Stimulated activated CD8-positive, alpha-beta memory T cell treated with anti-CD3 and anti-CD28 coated beads, Interleukin-15, amount 100 ng/mL, for 1 hour (primary cell): ENCODE data around the gene SPINK13.
"Not testable (repeated sequence)": the region's sequence is repeated elsewhere in the genome, so short reads cannot be mapped to it uniquely, and the experiment has no call there.

Experiments
- DNase-seq: peaks from one replicate; pipeline ENCODE4 v3.0.0-alpha.2; 2020; ENCODE audit warnings: low read depth

The SPINK13 gene, protein sequence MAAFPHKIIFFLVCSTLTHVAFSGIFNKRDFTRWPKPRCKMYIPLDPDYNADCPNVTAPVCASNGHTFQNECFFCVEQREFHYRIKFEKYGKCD

DNA sequence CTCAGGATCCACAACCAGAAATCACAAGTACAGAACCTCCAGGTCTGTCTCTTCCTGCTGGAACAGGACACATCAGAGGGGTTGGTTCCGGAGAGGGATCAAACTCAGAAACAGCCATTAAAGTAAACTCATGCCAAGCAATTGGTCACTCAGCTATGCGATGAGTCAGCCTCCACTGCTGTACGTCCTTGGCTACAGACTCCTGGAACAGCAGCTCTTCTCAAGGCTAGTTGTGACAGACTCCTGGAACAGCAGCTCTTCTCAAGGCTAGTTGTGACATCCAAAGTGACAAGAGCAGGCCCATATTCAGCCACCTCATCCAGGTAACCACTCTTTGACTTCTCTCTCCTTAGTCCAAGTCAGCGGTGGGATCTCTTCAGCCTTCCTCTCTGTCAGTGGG, at the start of gene SPINK13:
SPINK13 (plus strand) TSS at position 229 of the 400 bp plus-strand sequence. CDS start 1,279 bp downstream, outside the sequence.
- no peak for DNase-seq

DNA sequence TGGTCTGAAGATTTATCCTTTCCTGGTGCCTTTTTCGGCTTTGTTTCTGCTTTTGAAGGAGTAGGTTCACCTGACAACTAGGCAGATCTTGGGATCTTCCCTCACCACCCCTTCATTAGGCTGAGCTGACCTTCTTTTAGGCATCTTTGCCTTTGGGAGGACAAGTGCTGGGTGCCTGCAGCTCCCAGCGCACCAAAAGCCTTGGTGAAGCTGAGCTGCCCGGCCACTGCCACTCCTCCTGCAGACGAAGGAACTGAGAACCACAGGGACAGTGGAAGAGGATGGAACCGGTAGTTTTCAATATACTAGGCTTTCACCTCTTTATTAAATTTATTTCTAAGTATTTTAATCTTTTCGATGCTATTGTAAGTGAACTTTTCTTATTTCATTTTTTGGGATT, 47.1 kb upstream of the SPINK13 start:
- no peak for DNase-seq

DNA sequence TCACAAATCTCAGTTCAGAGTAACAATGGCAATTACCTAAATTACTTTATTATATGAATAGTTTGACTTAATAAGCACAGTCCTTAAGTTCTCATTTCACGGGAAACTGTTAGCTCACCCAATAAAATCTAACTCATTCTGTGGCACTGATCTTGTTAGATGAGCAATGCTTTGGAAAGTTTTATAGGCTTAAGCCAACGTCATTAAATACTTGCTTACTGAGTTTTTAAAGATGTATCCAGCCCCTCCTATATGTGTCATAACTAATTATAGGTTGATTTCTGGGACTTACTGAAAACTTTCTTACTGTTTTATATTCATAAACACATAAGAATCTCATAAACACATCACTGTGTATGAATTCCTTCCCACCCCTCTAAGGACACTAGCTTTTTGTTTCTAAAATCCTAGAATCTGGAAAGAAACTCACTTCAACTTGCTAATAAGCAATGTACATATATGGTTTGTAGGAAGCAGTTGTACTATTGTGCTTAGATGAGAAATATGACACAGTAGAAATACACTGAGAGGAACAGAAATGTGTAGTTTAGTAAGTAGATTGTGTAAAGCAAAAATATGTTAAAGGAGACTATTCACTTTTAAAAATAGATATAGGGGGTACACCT, 44.4 kb upstream of the SPINK13 start:
- no peak for DNase-seq

DNA sequence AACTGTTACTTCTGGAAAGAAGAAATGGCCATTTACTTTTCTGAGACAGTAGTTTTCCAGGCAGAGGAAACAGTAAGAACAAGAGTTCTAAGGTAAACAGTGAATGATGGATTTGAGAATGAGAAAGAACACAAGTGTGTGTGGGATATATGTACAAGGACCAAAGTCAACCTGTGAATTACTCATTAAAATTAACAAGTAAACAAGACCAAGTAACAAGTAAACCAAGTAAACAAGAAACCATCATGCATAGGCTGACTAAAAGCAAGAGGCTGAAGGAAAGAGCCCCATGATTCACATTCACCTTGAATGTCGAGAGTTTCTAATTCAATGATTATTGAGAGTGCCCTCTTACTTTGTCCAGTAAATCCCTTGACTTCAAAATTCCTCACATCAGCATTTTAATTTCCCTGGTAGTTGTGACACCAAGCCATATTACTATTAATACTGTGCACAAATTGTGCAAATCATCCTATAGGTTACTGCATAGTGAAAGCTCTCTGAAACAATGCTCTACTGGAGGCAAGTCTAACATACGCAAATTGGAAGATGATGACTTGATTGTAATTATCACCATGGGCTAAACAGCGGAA, 40.1 kb upstream of the SPINK13 start:
- no peak for DNase-seq

DNA sequence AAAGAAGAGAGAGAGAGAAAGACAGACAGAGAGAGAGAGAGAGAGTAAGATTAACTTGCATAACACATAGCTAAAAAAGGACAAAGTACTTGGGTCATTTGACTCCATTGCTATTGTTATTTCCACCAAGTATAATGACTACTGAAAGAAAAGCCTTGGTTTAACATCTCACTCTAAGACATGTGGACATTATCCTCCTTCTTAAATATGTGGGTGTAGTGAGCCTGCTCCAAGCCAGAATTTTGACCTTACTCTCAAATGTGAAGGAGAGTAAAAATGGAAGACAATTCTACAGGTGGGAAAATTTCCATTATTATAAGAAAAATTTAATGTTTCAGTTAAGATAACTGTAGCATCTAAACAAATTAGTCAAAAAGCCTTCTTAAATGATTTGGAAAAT, 38.8 kb upstream of the SPINK13 start:
- DNase-seq, result no peak

DNA sequence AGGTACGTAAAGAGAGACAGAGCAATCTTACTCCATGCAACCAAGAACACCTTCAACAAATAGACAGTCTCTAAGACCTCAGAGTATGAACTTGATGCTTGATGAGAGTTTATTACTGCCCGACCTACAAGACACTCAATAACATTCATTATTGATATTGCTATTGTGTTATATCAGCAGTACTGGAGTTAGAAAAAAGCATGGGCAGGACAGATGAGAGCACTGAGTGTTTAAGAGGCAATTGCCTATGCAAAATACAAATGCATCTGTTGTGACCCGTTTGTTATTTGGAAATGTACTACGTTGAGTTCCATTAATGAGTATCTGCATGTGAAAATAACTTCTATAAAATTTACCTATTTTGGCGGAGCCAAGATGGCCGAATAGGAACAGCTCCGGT, 38.4 kb upstream of the SPINK13 start:
- DNase-seq, result no peak

DNA sequence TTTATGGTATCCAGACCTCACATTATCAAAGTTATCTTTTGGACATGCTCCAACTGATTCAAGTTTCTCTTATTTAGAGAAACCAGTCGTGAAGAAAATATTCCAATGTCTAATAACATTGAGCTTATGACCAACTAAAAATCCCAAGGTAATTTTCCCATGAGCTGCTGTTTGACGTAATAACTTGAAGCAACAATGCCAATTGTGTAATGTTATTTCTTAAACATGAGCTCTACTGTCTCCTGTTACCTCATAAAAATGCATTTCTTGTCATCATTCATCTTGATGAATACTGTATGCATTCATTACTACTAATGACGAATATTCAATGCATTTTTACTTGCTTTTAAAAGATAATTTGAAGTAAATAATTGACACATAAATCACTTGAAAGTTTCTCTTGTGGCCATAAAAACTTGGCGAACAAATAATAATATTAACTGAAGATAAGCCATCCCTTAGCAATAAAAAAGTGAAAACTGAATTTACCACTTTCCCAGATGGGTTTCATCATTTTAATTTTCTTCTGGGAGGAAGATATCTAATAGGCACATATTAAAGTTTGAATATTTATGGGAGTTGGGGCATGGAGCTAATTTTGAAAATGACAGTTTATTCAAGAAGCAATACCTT, 30.7 kb upstream of the SPINK13 start:
- DNase-seq, result no peak

DNA sequence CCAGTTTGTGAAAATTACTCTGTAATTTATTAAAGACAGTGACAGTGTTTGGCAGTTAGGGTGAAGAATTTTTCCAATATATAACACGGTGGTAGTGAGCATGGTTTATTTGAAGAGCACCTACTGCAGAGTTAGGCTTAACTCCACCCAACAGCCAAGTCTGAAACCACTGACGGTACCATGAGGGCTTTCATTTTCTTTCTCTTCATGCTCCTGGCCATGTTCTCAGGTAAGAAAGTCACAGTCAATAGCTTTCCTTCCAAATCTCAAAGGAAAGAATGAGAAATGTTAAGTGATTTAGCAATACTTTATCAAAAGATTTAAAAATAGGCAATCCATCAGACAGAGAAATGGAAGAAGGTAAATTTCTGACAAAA, 30.2 kb upstream of the SPINK13 start, which contains the start of gene MARCOL:
MARCOL (plus strand) TSS at position 108 of the 377 bp plus-strand sequence; CDS start at position 181, 73 bp downstream.
- DNase-seq, result no peak

DNA sequence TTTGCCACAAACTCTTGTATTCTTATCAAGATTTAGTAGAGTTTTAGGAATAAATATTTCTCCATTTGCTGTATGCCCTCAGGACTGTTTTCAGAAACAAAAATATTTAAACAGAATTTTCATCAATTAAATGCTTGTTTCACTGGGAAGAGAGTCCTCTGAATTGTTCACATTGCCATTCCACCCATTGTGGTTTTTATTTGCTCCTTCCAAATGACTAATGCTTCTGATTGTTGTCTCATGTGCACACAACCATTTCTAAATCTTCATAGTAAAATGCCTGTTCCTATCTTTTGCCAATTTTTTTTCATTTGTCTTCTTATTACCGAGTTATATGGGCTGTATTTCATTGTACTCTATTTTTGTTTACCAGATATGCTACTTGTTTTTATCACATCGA, 19.7 kb upstream of the SPINK13 start:
- no peak for DNase-seq

DNA sequence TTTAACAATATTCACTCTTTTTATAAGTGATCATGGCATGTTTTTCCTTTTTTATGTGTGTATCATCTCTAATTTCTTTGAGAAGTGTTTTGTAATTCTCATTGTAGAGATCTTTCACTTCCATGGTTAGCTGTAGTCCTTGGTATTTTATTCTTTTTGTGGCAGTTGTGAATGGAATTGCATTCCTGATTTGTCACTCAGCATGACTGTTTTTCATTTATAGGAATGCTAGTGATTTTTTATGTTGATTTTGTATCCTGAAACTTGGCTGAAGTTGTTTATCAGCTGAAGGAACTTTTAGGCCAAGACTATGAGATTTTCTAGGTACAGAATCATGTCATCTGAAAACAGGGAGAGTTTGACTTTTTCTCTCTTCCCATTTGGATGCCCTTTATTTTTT, 13.1 kb upstream of the SPINK13 start:
- no peak for DNase-seq

DNA sequence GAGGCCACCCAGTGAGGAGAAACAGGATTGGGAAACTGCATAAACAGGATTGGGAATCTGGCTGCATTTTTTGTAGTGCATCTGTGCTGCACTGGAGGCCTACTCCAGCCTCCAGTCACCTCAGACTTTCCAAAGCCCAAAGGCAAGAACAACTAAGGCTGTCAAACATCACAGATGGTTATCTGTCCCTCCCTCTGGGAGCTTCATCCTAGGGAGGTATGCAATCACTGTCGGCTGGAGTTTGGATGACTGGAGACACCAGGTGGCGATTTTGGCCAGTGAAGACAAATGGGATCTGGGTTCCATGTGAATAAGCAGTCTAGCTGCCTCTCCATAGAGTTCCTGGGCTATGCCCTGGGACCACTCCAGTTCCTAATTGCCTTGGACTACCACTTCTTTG, 9.3 kb upstream of the SPINK13 start:
- no peak for DNase-seq

DNA sequence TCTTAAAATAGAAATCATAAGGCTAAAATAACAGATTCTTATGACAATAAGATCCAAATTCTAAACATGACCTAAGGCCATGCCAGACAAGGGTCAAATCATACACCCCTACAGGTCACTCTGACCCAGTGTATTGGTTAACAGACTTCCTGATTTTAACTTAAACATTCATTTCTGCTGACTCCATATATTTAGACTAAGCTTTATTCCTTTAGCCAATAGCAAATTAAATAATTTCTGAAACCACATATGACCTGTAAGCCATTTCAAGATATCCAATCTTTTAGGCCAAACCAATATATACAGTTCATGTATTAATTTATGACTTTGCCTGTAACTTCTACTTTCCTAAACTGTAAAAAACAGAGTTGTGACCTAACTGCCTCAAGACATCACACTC, 7.4 kb upstream of the SPINK13 start:
- DNase-seq, result no peak

DNA sequence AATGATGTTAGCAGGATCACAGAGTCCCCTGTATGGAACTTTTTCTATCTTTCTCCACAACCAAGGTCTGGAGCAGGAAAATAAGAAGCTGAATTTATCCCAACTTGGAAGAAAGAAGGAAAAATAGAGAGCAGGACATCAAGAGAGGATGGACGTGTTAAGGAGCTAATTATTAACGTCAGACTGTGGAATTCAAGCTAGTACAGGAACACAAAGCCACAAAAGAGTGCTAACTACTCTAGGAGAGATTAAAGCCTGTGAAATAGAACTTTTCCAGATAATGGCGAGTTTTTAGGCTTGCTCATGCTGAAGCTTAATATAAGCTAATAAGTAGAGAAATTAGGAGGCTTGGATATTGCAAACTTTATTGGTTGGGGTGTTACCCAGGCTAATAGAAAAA, 632 bp upstream of the SPINK13 start:
- DNase-seq, result no peak

DNA sequence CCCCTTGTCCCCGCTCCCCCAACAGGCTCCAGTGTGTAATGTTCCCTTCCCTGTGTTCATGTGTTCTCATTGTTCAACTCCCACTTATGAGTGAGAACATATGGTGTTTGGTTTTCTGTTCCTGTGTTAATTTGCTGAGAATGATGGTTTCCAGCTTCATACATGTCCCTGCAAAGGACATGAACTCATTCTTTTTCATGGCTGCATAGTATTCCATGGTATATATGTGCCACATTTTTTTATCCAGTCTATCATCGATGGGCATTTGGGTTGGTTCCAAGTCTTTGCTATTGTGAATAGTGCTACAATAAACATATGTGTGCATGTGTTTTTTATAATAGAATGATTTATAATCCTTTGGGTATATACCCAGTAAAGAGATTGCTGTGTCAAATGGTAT, 6.5 kb downstream of the SPINK13 start:
- not testable (repeated sequence) for DNase-seq

DNA sequence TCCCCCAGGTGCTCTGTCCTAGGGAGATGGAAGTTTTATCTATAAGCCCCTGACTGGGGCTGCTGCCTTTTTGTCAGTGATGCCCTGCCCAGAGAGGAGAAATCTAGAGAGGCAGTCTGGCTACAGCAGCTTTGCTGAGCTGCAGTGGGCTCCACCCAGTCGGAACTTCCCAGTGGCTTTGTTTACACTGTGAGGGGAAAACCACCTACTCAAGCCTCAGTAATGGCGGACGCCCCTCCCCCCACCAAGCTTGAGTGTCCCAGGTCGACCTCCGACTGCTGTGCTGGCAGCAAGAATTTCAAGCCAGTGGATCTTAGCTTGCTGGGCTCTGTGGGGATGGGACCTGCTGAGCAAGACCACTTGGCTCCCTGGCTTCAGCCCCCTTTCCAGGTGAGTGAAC, 12.3 kb downstream of the SPINK13 start:
- DNase-seq, result not testable (repeated sequence)

DNA sequence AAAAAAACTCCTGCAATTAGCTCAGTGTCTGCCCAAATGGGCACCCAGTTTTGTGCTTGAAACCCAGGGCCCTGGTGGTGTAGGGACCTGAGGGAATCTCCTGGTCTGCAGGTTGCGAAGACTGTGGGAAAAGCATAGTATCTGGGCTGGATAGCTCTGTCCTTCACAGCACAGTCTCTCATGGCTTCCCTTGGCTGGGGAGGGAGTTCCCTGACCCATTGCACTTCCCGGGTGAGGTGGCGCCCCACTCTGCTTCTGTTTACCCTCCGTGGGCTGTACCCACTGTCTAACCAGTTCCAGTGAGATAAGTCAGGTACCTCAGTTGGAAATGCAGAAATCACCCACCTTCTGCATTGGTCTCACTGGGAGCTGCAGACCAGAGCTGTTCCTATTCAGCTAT, 12.7 kb downstream of the SPINK13 start:
- DNase-seq, result not testable (repeated sequence)

DNA sequence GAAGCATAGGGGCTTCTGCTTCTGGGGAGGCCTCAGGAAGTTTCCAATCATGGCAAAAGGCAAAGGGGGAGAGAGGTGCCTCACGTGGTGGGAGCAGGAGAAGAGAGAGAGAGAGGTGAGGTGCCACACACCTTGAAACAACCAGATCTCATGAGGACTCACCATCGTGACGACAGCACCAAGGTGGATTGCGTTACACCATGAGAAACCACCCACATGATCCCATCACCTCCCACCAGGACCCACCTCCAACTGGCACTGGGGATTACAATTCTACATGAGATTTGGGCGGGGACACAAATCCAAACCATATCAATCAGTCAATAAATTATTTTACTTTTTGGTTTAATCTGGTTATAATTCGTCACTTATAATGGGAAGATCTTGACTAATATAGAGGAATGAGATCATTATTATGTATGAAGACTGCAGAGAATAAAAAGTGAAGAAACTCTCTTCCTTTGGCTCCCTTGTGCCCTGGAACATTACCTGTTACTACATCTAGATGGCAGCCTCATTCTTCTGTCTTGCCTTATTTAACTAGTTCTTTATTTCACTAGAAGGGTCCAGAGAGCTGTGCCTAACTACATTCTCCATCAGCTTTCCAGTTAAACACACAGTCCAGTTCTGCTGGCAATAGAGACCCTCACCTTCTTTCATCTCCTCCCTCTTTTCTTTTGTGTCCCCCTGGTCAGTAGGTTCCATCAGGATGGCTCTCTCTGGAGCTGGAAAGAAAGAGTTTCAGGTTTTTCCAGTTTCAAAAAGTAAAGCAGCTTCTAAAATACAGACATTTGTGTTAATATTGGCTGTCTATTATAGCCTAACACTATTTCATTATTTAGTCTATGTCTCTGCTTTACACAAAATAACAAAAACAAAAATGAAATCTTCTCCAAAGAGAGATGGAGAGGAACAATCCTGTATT, 21.9 kb downstream of the SPINK13 start:
- DNase-seq, result no peak

DNA sequence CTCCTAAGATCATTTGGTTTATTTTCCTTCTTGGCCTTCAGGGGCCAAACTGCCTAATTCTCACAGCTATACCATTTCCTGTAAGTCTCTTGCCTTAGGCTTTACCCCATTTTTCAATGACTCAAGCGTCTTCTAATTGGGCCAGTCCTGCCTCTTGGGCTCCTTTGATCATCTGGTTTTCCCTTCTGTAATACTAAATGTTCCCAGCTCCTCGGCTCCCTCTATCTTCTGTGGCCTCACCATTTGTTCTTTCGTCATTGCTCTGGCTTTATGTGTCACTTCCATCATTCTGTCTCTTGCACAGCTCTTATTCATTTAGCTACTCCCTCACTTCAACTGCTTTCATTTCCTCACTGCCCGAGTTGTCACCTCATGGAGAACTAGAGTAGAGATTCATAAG, 29.1 kb downstream of the SPINK13 start:
- DNase-seq, result no peak

DNA sequence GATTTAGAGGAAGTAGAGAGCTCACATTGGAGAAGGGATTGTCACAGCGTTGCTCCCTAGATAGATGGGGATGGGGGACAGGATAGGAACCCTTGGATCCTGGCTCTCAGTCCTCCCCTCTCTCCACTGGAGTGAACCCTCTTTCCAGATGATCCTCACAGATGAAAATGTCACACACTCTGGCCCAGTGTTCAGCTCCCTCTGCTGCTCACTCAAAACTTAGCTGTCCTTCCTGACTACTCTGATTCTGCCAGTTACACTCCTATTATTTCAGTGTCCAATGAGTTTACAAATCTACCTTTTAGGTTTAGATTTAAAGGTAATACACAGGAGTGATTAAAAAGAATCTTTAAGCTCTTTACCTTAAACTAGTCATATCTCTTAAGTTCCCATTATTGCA, 37.9 kb downstream of the SPINK13 start:
- DNase-seq, result no peak

DNA sequence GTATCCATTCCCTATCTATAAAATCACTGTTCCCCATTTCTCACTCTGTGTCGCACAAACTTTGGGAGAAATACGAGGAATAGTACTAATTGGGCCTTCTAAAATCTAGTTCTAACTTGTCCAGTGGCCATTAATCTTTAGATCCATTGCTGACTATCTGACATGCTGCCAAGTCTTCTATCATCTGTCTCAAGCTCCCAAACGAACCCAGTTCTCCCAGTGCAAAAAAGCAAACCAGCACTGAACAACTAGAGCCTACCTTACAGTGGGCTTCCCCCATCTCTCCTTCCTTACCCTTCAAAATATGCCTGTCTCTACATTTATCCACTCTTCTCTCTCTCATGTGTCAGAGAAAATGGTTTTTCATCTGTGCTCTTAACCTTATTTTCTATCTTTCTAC, 40.4 kb downstream of the SPINK13 start:
- DNase-seq, result no peak

DNA sequence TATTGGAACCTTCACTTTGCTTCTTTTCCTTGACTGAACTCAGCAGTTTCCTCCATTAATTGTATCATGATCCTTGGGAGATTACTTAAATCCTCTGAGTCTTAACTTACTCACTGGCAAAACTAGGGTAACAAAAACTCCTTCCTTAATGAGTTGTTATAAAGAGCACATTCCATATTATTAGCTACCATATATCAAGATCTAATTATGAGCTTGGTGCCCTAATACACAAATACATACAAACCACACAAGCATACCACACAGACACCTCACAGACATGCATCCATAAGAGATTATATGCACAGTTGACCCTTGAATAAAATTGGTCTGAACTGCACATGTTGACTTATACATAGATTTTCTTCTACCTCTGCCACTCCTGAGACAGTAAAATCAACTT, 41.2 kb downstream of the SPINK13 start:
- no peak for DNase-seq

DNA sequence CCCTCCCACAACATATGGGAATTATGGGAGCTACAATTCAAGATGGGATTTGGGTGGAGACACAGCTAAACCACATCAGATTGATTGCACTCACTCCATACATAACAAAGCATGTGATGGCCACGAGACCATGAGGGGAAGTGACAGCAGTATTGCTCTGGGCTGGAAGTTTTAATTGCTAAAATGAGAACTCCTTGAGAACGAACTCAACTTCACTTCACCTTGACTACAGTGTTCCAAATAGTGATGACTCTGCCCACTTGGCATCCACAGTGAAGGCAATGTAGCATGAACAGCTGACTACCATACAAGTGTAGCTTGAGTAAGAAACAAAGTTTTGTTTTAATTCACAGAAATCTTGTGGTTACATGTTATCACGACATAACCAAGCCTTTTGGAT, 42.9 kb downstream of the SPINK13 start:
- no peak for DNase-seq
